Activated CD4-positive, alpha-beta T cell treated with anti-CD3 and anti-CD28 coated beads, Interleukin-2, amount 10 ng/mL, durations not matched to agents 24 days and 14 days (primary cell): ENCODE measurements around the gene PAQR4. TPM values are rescaled to one million over a fixed set of nuclear protein-coding genes. Genes with fewer than 3 reads are reported as not detected.

Source experiments
- DNase-seq: peaks from one replicate; pipeline ENCODE4 v3.0.0; 2022
- H3K27ac Mint-ChIP-seq: one replicate; pipeline ENCODE4 v1.8.0; 2022; ENCODE audit warnings: mild to moderate bottlenecking, mixed read lengths
- H3K27me3 Mint-ChIP-seq: one replicate; pipeline ENCODE4 v1.8.0; 2022; ENCODE audit warnings: mixed read lengths
- H3K36me3 Mint-ChIP-seq: one replicate; pipeline ENCODE4 v1.8.0; 2022; ENCODE audit warnings: low read depth, mild to moderate bottlenecking, mixed read lengths
- H3K4me1 Mint-ChIP-seq: one replicate; pipeline ENCODE4 v1.8.0; 2021; ENCODE audit warnings: mixed read lengths
- H3K4me3 Mint-ChIP-seq: one replicate; pipeline ENCODE4 v1.8.0; 2022; ENCODE audit warnings: mild to moderate bottlenecking, moderate library complexity, mixed read lengths
- H3K9me3 Mint-ChIP-seq: one replicate; pipeline ENCODE4 v1.8.0; 2021; ENCODE audit warnings: mixed read lengths
- intact Hi-C: fragments of 100-400 bp; cut with micrococcal nuclease; formaldehyde crosslinking; loops from one replicate; pipeline ENCODE4 v1.15.1; 2023
- total RNA-seq: library from RNA; stranded (reverse); gene quantifications from 2 replicates; pipeline ENCODE4 v1.2.3, GENCODE V29; 2022

The PAQR4 gene
- total RNA-seq, 1 donor from 2014 or later = 41.0 TPM

GRCh38 chr16:3003582-3004270 is 34.6 kb downstream of the PAQR4 start:
- H3K27ac Mint-ChIP-seq = peak overlapping the region; percentile 62
- no peaks in the 10 kb centered on the region for H3K36me3 Mint-ChIP-seq
- H3K4me1 Mint-ChIP-seq = peaks cover 23% of the 10 kb centered on the region
- H3K9me3 Mint-ChIP-seq = no peaks in the 10 kb centered on the region
- peak overlapping the region; percentile 69 for H3K4me3 Mint-ChIP-seq
- H3K27me3 Mint-ChIP-seq = peaks cover 16% of the 10 kb centered on the region
- DNase-seq = peak; percentile 99
- intact Hi-C loops = loop anchor here (1.0 to 5.0 kb wide), 4 partner anchors 17 to 54 kb away; partner anchors contain the start of gene TNFRSF12A

- no peak overlapping the region for H3K27ac Mint-ChIP-seq
- intact Hi-C loops = loop anchor here (1.0 to 5.0 kb wide), 3 partner anchors 16 to 53 kb away; partner anchors contain the start of gene TNFRSF12A
- no peaks in the 10 kb centered on the region for H3K9me3 Mint-ChIP-seq
- peaks cover 25% of the 10 kb centered on the region for H3K4me1 Mint-ChIP-seq
- peak overlapping the region; percentile 61 for H3K4me3 Mint-ChIP-seq
- DNase-seq = peak; percentile 74
- peaks cover 15% of the 10 kb centered on the region for H3K27me3 Mint-ChIP-seq
- no peaks in the 10 kb centered on the region for H3K36me3 Mint-ChIP-seq
Observed at GRCh38 chr16:3004319-3004718, 35.2 kb downstream of the PAQR4 start.

GRCh38 chr16:3004781-3005284 is 35.7 kb downstream of the PAQR4 start:
- Mint-ChIP-seq H3K27ac (peak overlapping the region; percentile 56), H3K27me3 (peaks cover 15% of the 10 kb centered on the region), H3K9me3 (no peaks in the 10 kb centered on the region), H3K4me3 (peak overlapping the region; percentile 61), H3K4me1 (peaks cover 25% of the 10 kb centered on the region), H3K36me3 (no peaks in the 10 kb centered on the region)
- DNase-seq = peak; percentile 74
- intact Hi-C loops = loop anchor here (1.0 to 5.0 kb wide), 3 partner anchors 15 to 52 kb away; partner anchors contain the start of gene TNFRSF12A

GRCh38 chr16:3007059-3007956 is 38.2 kb downstream of the PAQR4 start:
- no peaks in the 10 kb centered on the region for H3K9me3 Mint-ChIP-seq
- peak overlapping the region; percentile 64 for H3K4me3 Mint-ChIP-seq
- no peak for DNase-seq
- H3K27me3 Mint-ChIP-seq = peaks cover 14% of the 10 kb centered on the region
- peak overlapping the region; percentile 47 for H3K27ac Mint-ChIP-seq
- peaks cover 25% of the 10 kb centered on the region for H3K4me1 Mint-ChIP-seq
- intact Hi-C loops = no loop called here
- H3K36me3 Mint-ChIP-seq = no peaks in the 10 kb centered on the region

GRCh38 chr16:3007957-3008689 is 39.0 kb downstream of the PAQR4 start:
- Mint-ChIP-seq H3K9me3 (no peaks in the 10 kb centered on the region), H3K27me3 (peaks cover 19% of the 10 kb centered on the region), H3K4me3 (peak overlapping the region; percentile 64), H3K27ac (peak overlapping the region; percentile 43), H3K4me1 (peaks cover 25% of the 10 kb centered on the region), H3K36me3 (no peaks in the 10 kb centered on the region)
- intact Hi-C loops = no loop called here
- peak; percentile 73 for DNase-seq

- intact Hi-C loops = no loop called here
- Mint-ChIP-seq H3K27ac (no peak overlapping the region), H3K9me3 (no peaks in the 10 kb centered on the region), H3K4me1 (peaks cover 24% of the 10 kb centered on the region), H3K4me3 (peak overlapping the region; percentile 64), H3K27me3 (peaks cover 19% of the 10 kb centered on the region), H3K36me3 (no peaks in the 10 kb centered on the region)
- DNase-seq = no peak
Observed at GRCh38 chr16:3008690-3009037, 39.5 kb downstream of the PAQR4 start.

DNA sequence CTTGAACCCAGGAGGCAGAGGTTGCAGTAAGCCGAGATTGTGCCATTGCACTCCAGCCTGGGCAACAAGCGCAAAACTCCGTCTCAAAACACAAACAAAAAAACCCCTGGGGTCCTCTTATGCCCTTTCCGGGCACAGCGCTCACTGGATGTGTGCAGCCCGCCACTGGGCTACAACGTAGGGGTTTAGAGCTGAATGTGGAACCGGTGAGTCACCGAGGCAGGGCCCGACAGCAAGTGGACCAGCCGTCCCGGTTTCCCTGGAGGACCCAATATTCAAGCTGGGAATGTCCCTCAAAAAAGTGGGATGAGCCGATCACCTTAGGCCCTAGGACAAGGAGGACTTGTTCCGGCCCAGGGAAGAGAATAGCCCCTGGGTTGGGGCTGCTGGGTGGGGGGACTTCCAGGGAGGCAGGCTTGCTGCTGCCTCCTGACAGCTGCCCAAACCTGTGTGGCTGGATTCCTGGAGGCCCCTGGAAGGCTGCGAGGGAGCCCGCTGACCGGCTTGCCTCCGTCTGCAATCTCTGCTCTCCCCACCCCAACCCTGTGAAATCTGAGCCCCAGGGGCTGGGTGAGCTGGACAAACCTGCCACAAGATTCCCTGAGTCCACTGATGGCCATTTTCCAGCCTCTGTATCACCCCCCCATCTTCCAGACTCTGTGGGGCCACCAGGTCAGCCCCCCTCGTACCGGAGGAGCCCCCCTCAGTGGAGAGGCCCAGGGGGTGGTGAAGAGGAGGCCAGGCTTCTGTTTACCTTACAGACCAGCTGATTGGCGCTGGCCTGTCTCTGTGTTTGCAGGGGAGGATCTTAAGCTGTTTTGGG is 40.6 kb downstream of the PAQR4 start:
- Mint-ChIP-seq H3K9me3 (no peaks in the 10 kb centered on the region), H3K27me3 (peaks cover 27% of the 10 kb centered on the region), H3K27ac (no peak overlapping the region), H3K4me3 (no peak overlapping the region), H3K36me3 (no peaks in the 10 kb centered on the region), H3K4me1 (peaks cover 22% of the 10 kb centered on the region)
- DNase-seq = no peak
- intact Hi-C loops = no loop called here

DNA sequence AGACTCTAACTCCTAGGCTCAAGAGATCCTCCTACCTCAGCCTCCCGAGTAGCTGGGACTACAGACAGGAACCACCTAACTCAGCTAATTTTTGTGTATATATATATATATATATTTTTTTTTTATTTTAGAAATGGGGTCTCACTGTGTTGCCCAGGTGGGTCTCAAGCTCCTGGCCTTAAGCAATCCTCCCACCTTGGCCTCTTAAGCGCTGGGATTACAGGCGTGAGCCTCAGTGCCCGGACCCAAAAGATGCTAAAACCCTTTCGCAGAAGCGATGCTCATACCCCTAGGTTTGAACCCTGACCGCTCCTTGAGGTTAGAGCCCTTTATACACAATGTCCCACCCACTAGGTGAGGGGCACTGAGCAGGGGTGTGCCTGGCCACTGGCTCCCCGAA is 41.4 kb downstream of the PAQR4 start:
- peaks cover 22% of the 10 kb centered on the region for H3K4me1 Mint-ChIP-seq
- H3K27me3 Mint-ChIP-seq = peaks cover 30% of the 10 kb centered on the region
- H3K36me3 Mint-ChIP-seq = no peaks in the 10 kb centered on the region
- no peak overlapping the region for H3K4me3 Mint-ChIP-seq
- no peaks in the 10 kb centered on the region for H3K9me3 Mint-ChIP-seq
- intact Hi-C loops = no loop called here
- DNase-seq = no peak
- H3K27ac Mint-ChIP-seq = no peak overlapping the region

- H3K27ac Mint-ChIP-seq = no peak overlapping the region
- intact Hi-C loops = no loop called here
- H3K9me3 Mint-ChIP-seq = no peaks in the 10 kb centered on the region
- no peak for DNase-seq
- H3K4me1 Mint-ChIP-seq = peaks cover 15% of the 10 kb centered on the region
- H3K36me3 Mint-ChIP-seq = no peaks in the 10 kb centered on the region
- H3K27me3 Mint-ChIP-seq = peaks cover 26% of the 10 kb centered on the region
- H3K4me3 Mint-ChIP-seq = no peak overlapping the region
Observed at GRCh38 chr16:3012246-3012645, 43.1 kb downstream of the PAQR4 start.

- DNase-seq = no peak
Observed at GRCh38 chr16:3012828-3013420, 43.8 kb downstream of the PAQR4 start, which contains the start of gene CLDN9. TSS of gene CLDN9 (plus strand) at chr16:3012923. CDS start at chr16:3013363, 440 bp downstream.

DNA sequence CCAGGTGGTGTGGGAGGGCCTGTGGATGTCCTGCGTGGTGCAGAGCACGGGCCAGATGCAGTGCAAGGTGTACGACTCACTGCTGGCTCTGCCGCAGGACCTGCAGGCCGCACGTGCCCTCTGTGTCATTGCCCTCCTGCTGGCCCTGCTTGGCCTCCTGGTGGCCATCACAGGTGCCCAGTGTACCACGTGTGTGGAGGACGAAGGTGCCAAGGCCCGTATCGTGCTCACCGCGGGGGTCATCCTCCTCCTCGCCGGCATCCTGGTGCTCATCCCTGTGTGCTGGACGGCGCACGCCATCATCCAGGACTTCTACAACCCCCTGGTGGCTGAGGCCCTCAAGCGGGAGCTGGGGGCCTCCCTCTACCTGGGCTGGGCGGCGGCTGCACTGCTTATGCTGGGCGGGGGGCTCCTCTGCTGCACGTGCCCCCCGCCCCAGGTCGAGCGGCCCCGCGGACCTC is 44.4 kb downstream of the PAQR4 start:
- Mint-ChIP-seq H3K4me1 (peaks cover 6% of the 10 kb centered on the region), H3K36me3 (no peaks in the 10 kb centered on the region), H3K4me3 (no peak overlapping the region)

More at GRCh38 chr16:3012828-3013420, 43.8 kb downstream of the PAQR4 start, which contains the start of gene CLDN9:
- no peak within 1 kb of the TSS for H3K27ac Mint-ChIP-seq
- H3K9me3 Mint-ChIP-seq = no peaks in the 10 kb centered on the region
- intact Hi-C loops = no loop called here
- no peaks in the 10 kb centered on the region for H3K36me3 Mint-ChIP-seq
- peaks cover 10% of the 10 kb centered on the region for H3K4me1 Mint-ChIP-seq
- peaks cover 27% of the 10 kb centered on the region for H3K27me3 Mint-ChIP-seq
- no peak within 1 kb of the TSS for H3K4me3 Mint-ChIP-seq

DNA sequence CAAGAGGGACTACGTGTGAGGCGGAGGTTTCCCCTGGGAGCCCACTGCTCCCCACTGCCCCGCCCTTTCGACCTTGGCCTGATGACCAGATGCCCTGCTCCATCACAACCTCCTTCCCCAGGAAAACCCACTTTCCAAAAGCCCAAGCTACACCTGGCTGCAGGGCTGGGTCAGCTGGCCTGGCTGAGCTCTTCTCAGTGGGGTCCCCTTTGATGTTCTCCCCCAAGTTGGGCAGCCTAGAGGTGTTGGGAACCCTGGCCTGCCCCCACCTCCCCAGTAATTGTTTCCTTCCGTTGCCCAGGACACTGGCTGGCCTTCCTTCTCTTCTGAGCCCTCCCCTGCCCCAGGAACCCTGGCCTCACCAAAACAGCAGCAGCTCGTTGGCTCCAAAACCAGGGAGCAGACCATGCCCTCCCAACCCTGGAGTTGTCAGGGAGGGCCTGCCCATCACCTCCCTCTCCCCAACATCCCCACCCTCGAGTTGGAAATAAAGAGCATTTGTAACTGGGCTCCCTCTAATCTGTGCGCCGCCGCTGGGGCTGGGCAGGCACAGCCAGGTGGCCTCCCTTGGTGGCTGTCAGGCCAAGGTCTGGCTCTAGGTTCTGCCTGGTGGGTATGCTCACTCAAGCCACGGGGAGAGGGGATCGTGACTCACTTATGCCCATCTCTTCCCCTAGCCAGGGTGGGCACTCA is 45.0 kb downstream of the PAQR4 start:
- Mint-ChIP-seq H3K36me3 (no peaks in the 10 kb centered on the region), H3K9me3 (no peaks in the 10 kb centered on the region), H3K4me3 (no peak overlapping the region), H3K27me3 (peaks cover 28% of the 10 kb centered on the region), H3K27ac (no peak overlapping the region), H3K4me1 (peaks cover 3% of the 10 kb centered on the region)
- DNase-seq = no peak
- intact Hi-C loops = no loop called here

More for the DNA sequence above, 44.4 kb downstream of the PAQR4 start:
- H3K27ac Mint-ChIP-seq = no peak overlapping the region
- H3K27me3 Mint-ChIP-seq = peaks cover 29% of the 10 kb centered on the region
- no peaks in the 10 kb centered on the region for H3K9me3 Mint-ChIP-seq
- DNase-seq = no peak
- intact Hi-C loops = no loop called here
